Liver (tissue), 9 donors: ENCODE data around the gene NME4. TPM values are rescaled to one million over a fixed set of nuclear protein-coding genes. Genes with fewer than 3 reads are reported as not detected.

Experiments
- DNase-seq: peaks from one replicate; pipeline ENCODE4 v3.0.0-alpha.2; 2017; ENCODE audit warnings: low spot score
- H3K27ac ChIP-seq, 2 donors: one replicate each; pipeline ENCODE4 v1.7.0; 2013; ENCODE audit warnings: inconsistent platforms in 2 of 2, low read length in 2 of 2, control low read depth in 1 of 2, low read depth in 1 of 2, mild to moderate bottlenecking in 1 of 2
- H3K27me3 ChIP-seq, 4 donors: one replicate each; pipeline versions ENCODE4 v1.6.1 to v1.7.0; 2013; ENCODE audit warnings: low read length in 3 of 4, inconsistent platforms in 1 of 4, mild to moderate bottlenecking in 1 of 4, moderate library complexity in 1 of 4; ENCODE audit not compliant: control insufficient read depth in 4 of 4, insufficient read depth in 4 of 4
- H3K36me3 ChIP-seq, 4 donors: one replicate each; pipeline versions ENCODE4 v1.6.1 to v1.7.0; 2013; ENCODE audit warnings: low read length in 3 of 4, mild to moderate bottlenecking in 3 of 4, low read depth in 1 of 4, moderate library complexity in 1 of 4; ENCODE audit not compliant: control insufficient read depth in 4 of 4, insufficient read depth in 3 of 4
- H3K4me1 ChIP-seq, 4 donors: one replicate each; pipeline versions ENCODE4 v1.6.1 to v1.7.0; 2013; ENCODE audit warnings: low read length in 3 of 4, mild to moderate bottlenecking in 3 of 4, moderate library complexity in 1 of 4; ENCODE audit not compliant: control insufficient read depth in 4 of 4, insufficient read depth in 4 of 4
- H3K4me3 ChIP-seq, 3 donors: one replicate each; pipeline versions ENCODE4 v1.6.1 to v1.7.0; 2013; ENCODE audit warnings: low read length in 3 of 3, control low read depth in 1 of 3, low read depth in 1 of 3, mild to moderate bottlenecking in 1 of 3
- H3K9ac ChIP-seq, 2 donors: one replicate each; pipeline ENCODE4 v1.7.0; 2013; ENCODE audit warnings: low read length in 2 of 2, mild to moderate bottlenecking in 2 of 2, moderate library complexity in 2 of 2, control low read depth in 1 of 2, low read depth in 1 of 2
- H3K9me3 ChIP-seq, 4 donors: one replicate each; pipeline versions ENCODE4 v1.6.1 to v1.7.0; 2013; ENCODE audit warnings: low read length in 3 of 4; ENCODE audit not compliant: control insufficient read depth in 4 of 4
- ATF3 ChIP-seq: IDR thresholded peaks from 2 replicates; pipeline ENCODE4 v1.6.1; 2016; ENCODE audit warnings: antibody characterized with exemption
- CTCF ChIP-seq: fragments of 150-350 bp; IDR thresholded peaks from 2 replicates; pipeline ENCODE4 v1.5.1; 2017; ENCODE audit warnings: improper control_type of control experiment, low read depth, low read length; ENCODE audit not compliant: missing input control
- EGR1 ChIP-seq, 2 donors: IDR thresholded peaks; 2 replicates each; pipeline ENCODE4 v1.6.1; 2016 to 2018; ENCODE audit warnings: antibody characterized with exemption in 2 of 2, low read depth in 2 of 2
- FOXA1 ChIP-seq: IDR thresholded peaks from 2 replicates; pipeline ENCODE4 v1.6.1; 2016; ENCODE audit warnings: antibody characterized with exemption
- GABPA ChIP-seq, 2 donors: IDR thresholded peaks in 1 of 2; conservative IDR thresholded peaks in 1 of 2; 2 replicates each; pipeline ENCODE4 v1.6.1; 2016; ENCODE audit warnings: antibody characterized with exemption in 2 of 2, mild to moderate bottlenecking in 1 of 2, moderate library complexity in 1 of 2
- HNF4A ChIP-seq, 2 donors: conservative IDR thresholded peaks; 2 replicates each; pipeline ENCODE4 v1.6.1; 2016; ENCODE audit warnings: antibody characterized with exemption in 2 of 2, mild to moderate bottlenecking in 2 of 2
- HNF4G ChIP-seq: IDR thresholded peaks from 2 replicates; pipeline ENCODE4 v1.6.1; 2016; ENCODE audit warnings: antibody characterized with exemption
- JUND ChIP-seq, 2 donors: IDR thresholded peaks; 2 replicates each; pipeline ENCODE4 v1.6.1; 2016; ENCODE audit warnings: antibody characterized with exemption in 2 of 2
- MAX ChIP-seq: IDR thresholded peaks from 2 replicates; pipeline ENCODE4 v1.6.1; 2016; ENCODE audit warnings: antibody characterized with exemption
- RAD21 ChIP-seq, 2 donors: IDR thresholded peaks; 2 replicates each; pipeline ENCODE4 v1.6.1; 2016; ENCODE audit warnings: antibody characterized with exemption in 2 of 2, mild to moderate bottlenecking in 2 of 2
- REST ChIP-seq: IDR thresholded peaks from 2 replicates; pipeline ENCODE4 v1.6.1; 2016; ENCODE audit warnings: antibody characterized with exemption, mild to moderate bottlenecking
- RXRA ChIP-seq, 2 donors: IDR thresholded peaks; 2 replicates each; pipeline ENCODE4 v1.6.1; 2017 to 2018; ENCODE audit warnings: antibody characterized with exemption in 2 of 2, mild to moderate bottlenecking in 1 of 2
- SP1 ChIP-seq: IDR thresholded peaks from 2 replicates; pipeline ENCODE4 v1.6.1; 2018; ENCODE audit warnings: antibody characterized with exemption, mild to moderate bottlenecking
- TAF1 ChIP-seq: conservative IDR thresholded peaks from 2 replicates; pipeline ENCODE4 v1.6.1; 2016; ENCODE audit warnings: antibody characterized with exemption, mild to moderate bottlenecking
- YY1 ChIP-seq: IDR thresholded peaks from 2 replicates; pipeline ENCODE4 v1.6.1; 2016; ENCODE audit warnings: antibody characterized with exemption, mild to moderate bottlenecking
- WGBS: extraction: QIAGEN DNeasy Blood & Tissue Kit; methylation state at CpG from one replicate; pipeline ENCODE4 v1.1.7; 2013; 5-methylcytosine and 5-hydroxymethylcytosine counted together
- polyA plus RNA-seq, 2 donors: library from polyadenylated mRNA; stranded (reverse) in 1 of 2; unstranded in 1 of 2; fragments of 200-250 nt in 1 of 2; fragments of >200 nt in 1 of 2; fragmentation: Nextera tagmentation in 1 of 2; extraction: Ambion mirVana in 1 of 2; gene quantifications; one replicate each; pipeline versions ENCODE4 v1.2.1 to v1.2.3, GENCODE V29; 2013 to 2015
- total RNA-seq, 2 donors: library from RNA; depleted of rRNA; stranded (reverse); fragments of >200 nt; gene quantifications; one replicate each; pipeline ENCODE4 v1.2.3, GENCODE V29; 2014
- donor health status: healthy.
- donor health status: healthy.
- donor health status: healthy.
- donor health status: healthy.
- donor health status: healthy.

NME4 gene
- total and polyA plus RNA-seq, 4 donors, result 39.2 to 118 (median 83.9) TPM

- no peak overlapping the region for H3K27ac ChIP-seq
- H3K4me1 ChIP-seq, result peaks cover 0 to 3% (median 2%) of the 10 kb centered on the region in 4 donors
- no peaks in the 10 kb centered on the region for H3K27me3 ChIP-seq
- no peak for DNase-seq
- TF ChIP-seq SP1 (no peak), MAX (no peak), EGR1 (IDR thresholded peaks at IDR 0.05; ENCODE audit: low read depth in 2 of 2) (no peak), ATF3 (no peak), REST (no peak), GABPA (IDR thresholded peaks at IDR 0.05 in 1 of 2, conservative IDR thresholded peaks at IDR 0.05 in 1 of 2) (no peak), HNF4G (no peak), CTCF (no peak), TAF1 (no peak), YY1 (no peak), JUND (IDR thresholded peaks at IDR 0.05) (no peak), HNF4A (conservative IDR thresholded peaks at IDR 0.05) (no peak), RXRA (IDR thresholded peaks at IDR 0.05) (no peak)
- H3K9ac ChIP-seq, result no peak overlapping the region
- H3K36me3 ChIP-seq, result peaks cover 0 to 9% (median 4%) of the 10 kb centered on the region in 4 donors
- no peaks in the 10 kb centered on the region for H3K9me3 ChIP-seq
- H3K4me3 ChIP-seq, result no peak overlapping the region
- 53% methylated on average over 20 of the region's 20 CpGs for WGBS
These were observed 33.8 kb upstream of the NME4 start for GRCh38 chr16:363110-363765.

- Histone ChIP-seq H3K36me3 (peaks cover 0 to 14% (median 4%) of the 10 kb centered on the region in 4 donors), H3K27ac (no peak overlapping the region), H3K9me3 (no peaks in the 10 kb centered on the region), H3K27me3 (no peaks in the 10 kb centered on the region), H3K4me3 (no peak overlapping the region), H3K4me1 (peaks cover 0 to 3% (median 2%) of the 10 kb centered on the region in 4 donors), H3K9ac (no peak overlapping the region)
- TF ChIP-seq CTCF, result no peak
- TF ChIP-seq RAD21 (IDR thresholded peaks at IDR 0.05), result no peak
- TF ChIP-seq FOXA1, result no peak
- no peak for TF ChIP-seq HNF4A (conservative IDR thresholded peaks at IDR 0.05)
- no peak for TF ChIP-seq HNF4G
- TF ChIP-seq GABPA (IDR thresholded peaks at IDR 0.05 in 1 of 2, conservative IDR thresholded peaks at IDR 0.05 in 1 of 2), result no peak
- DNase-seq, result no peak
- WGBS, result 41% methylated on average over 24 of the region's 24 CpGs
These were observed 33.1 kb upstream of the NME4 start for GRCh38 chr16:363766-364490.
